Subcutaneous abdominal adipose tissue (tissue), 5 donors: ENCODE results near the gene GPR153.
A peak's percentile ranks its signal among the peaks of the same experiment; 100 is the strongest.

Experiments
- H3K27ac ChIP-seq: one replicate; pipeline ENCODE4 v1.7.0; 2013; ENCODE audit warnings: low read depth, mild to moderate bottlenecking, inconsistent platforms, low read length, moderate library complexity
- H3K27me3 ChIP-seq, 5 donors: one replicate each; pipeline ENCODE4 v1.7.0; 2013; ENCODE audit warnings: low read length in 5 of 5, inconsistent platforms in 1 of 5; ENCODE audit not compliant: control insufficient read depth in 5 of 5, insufficient read depth in 4 of 5
- H3K36me3 ChIP-seq, 5 donors: one replicate each; pipeline ENCODE4 v1.7.0; 2013; ENCODE audit warnings: low read length in 5 of 5; ENCODE audit not compliant: control insufficient read depth in 5 of 5, insufficient read depth in 5 of 5
- H3K4me1 ChIP-seq, 5 donors: one replicate each; pipeline ENCODE4 v1.7.0; 2013; ENCODE audit warnings: low read length in 5 of 5, mild to moderate bottlenecking in 3 of 5, moderate library complexity in 1 of 5; ENCODE audit not compliant: control insufficient read depth in 5 of 5, insufficient read depth in 5 of 5
- H3K4me3 ChIP-seq, 5 donors: one replicate each; pipeline ENCODE4 v1.7.0; 2013; ENCODE audit warnings: low read length in 5 of 5, low read depth in 1 of 5
- H3K9ac ChIP-seq, 5 donors: one replicate each; pipeline ENCODE4 v1.7.0; 2013; ENCODE audit warnings: low read length in 5 of 5, mild to moderate bottlenecking in 4 of 5, moderate library complexity in 3 of 5
- H3K9me3 ChIP-seq, 5 donors: one replicate each; pipeline ENCODE4 v1.7.0; 2013; ENCODE audit warnings: low read length in 5 of 5; ENCODE audit not compliant: control insufficient read depth in 5 of 5
- donor health status: healthy.
- donor health status: healthy.
- donor health status: healthy.
- donor health status: healthy.
- donor health status: healthy.

GPR153 gene

GRCh38 chr1:6300342-6301048 lies 39.6 kb upstream of the GPR153 start:
- no peaks in the 10 kb centered on the region for H3K4me1 ChIP-seq
- no peak overlapping the region for H3K27ac ChIP-seq
- no peaks in the 10 kb centered on the region for H3K9me3 ChIP-seq
- H3K4me3 ChIP-seq = no peak overlapping the region
- no peaks in the 10 kb centered on the region for H3K36me3 ChIP-seq
- no peaks in the 10 kb centered on the region for H3K27me3 ChIP-seq
- no peak overlapping the region for H3K9ac ChIP-seq

GRCh38 chr1:6299557-6300165 lies 38.8 kb upstream of the GPR153 start:
- H3K4me3 ChIP-seq = no peak overlapping the region

GRCh38 chr1:6298940-6299465 lies 38.1 kb upstream of the GPR153 start:
- no peaks in the 10 kb centered on the region for H3K36me3 ChIP-seq
- no peak overlapping the region for H3K4me3 ChIP-seq
- no peaks in the 10 kb centered on the region for H3K9me3 ChIP-seq
- no peak overlapping the region for H3K27ac ChIP-seq
- no peak overlapping the region for H3K9ac ChIP-seq
- H3K27me3 ChIP-seq = no peaks in the 10 kb centered on the region
- H3K4me1 ChIP-seq = peaks cover 0 to 6% (median 6%) of the 10 kb centered on the region in 5 donors

More at GRCh38 chr1:6299557-6300165, 38.8 kb upstream of the GPR153 start:
- Histone ChIP-seq H3K4me1 (no peaks in the 10 kb centered on the region), H3K27ac (no peak overlapping the region), H3K27me3 (no peaks in the 10 kb centered on the region), H3K36me3 (no peaks in the 10 kb centered on the region), H3K9me3 (no peaks in the 10 kb centered on the region), H3K9ac (no peak overlapping the region)

- H3K9me3 ChIP-seq = no peaks in the 10 kb centered on the region
- H3K27ac ChIP-seq = no peak overlapping the region
- no peaks in the 10 kb centered on the region for H3K36me3 ChIP-seq
- H3K4me1 ChIP-seq = peaks cover 0 to 10% (median 9%) of the 10 kb centered on the region in 5 donors
- no peak overlapping the region for H3K4me3 ChIP-seq
- H3K27me3 ChIP-seq = no peaks in the 10 kb centered on the region
- H3K9ac ChIP-seq = no peak overlapping the region
Observed at GRCh38 chr1:6298530-6298929, 37.6 kb upstream of the GPR153 start.

- Histone ChIP-seq H3K27me3 (no peaks in the 10 kb centered on the region), H3K9me3 (no peaks in the 10 kb centered on the region), H3K4me1 (peaks cover 2 to 28% (median 25%) of the 10 kb centered on the region in 5 donors), H3K9ac (no peak overlapping the region), H3K27ac (no peak overlapping the region), H3K4me3 (no peak overlapping the region), H3K36me3 (no peaks in the 10 kb centered on the region)
Observed at GRCh38 chr1:6295910-6296309, 35.0 kb upstream of the GPR153 start.

GRCh38 chr1:6294890-6295556 lies 34.1 kb upstream of the GPR153 start:
- Histone ChIP-seq H3K9ac (no peak overlapping the region), H3K4me3 (no peak overlapping the region), H3K27me3 (no peaks in the 10 kb centered on the region), H3K36me3 (no peaks in the 10 kb centered on the region), H3K9me3 (no peaks in the 10 kb centered on the region), H3K4me1 (peaks cover 4 to 36% (median 29%) of the 10 kb centered on the region in 5 donors), H3K27ac (no peak overlapping the region)

GRCh38 chr1:6294080-6294889 lies 33.4 kb upstream of the GPR153 start:
- H3K9me3 ChIP-seq = no peaks in the 10 kb centered on the region
- no peak overlapping the region for H3K9ac ChIP-seq
- H3K36me3 ChIP-seq = no peaks in the 10 kb centered on the region
- H3K27ac ChIP-seq = no peak overlapping the region
- H3K4me3 ChIP-seq = no peak overlapping the region
- no peaks in the 10 kb centered on the region for H3K27me3 ChIP-seq
- H3K4me1 ChIP-seq = peaks cover 4 to 36% (median 32%) of the 10 kb centered on the region in 5 donors

GRCh38 chr1:6292102-6292501 lies 31.2 kb upstream of the GPR153 start:
- no peaks in the 10 kb centered on the region for H3K36me3 ChIP-seq
- peak overlapping the region; percentile 9 for H3K27ac ChIP-seq
- peak overlapping the region in 3 of 5 donors; percentile 8 to 60 (median 26) for H3K9ac ChIP-seq
- H3K4me1 ChIP-seq = peaks cover 7 to 54% (median 49%) of the 10 kb centered on the region in 5 donors
- H3K9me3 ChIP-seq = no peaks in the 10 kb centered on the region
- H3K4me3 ChIP-seq = no peak overlapping the region
- no peaks in the 10 kb centered on the region for H3K27me3 ChIP-seq

- Histone ChIP-seq H3K27ac (peak overlapping the region; percentile 92), H3K9me3 (no peaks in the 10 kb centered on the region), H3K9ac (peak overlapping the region in 2 of 5 donors; percentile 18 to 43), H3K4me1 (peaks cover 8 to 48% (median 43%) of the 10 kb centered on the region in 5 donors), H3K27me3 (no peaks in the 10 kb centered on the region), H3K4me3 (peak overlapping the region in 1 of 5 donors; percentile 19), H3K36me3 (no peaks in the 10 kb centered on the region)
Observed at GRCh38 chr1:6288665-6289064, 27.8 kb upstream of the GPR153 start.
